ENCODE results near the gene RSPH6A. TPM values are rescaled to one million over a fixed set of nuclear protein-coding genes. Genes with fewer than 3 reads are reported as not detected.

The RSPH6A gene
- polyA plus RNA-seq, 1 donor from 2014 or later: not detected

GRCh38 chr19:45798995-45799517 is 16.1 kb downstream of the RSPH6A start:
- TF ChIP-seq RAD21 (conservative IDR thresholded peaks at IDR 0.05): peak; percentile 78
- TF ChIP-seq POLR2AphosphoS5 (IDR thresholded peaks at IDR 0.05): no peak
- TF ChIP-seq, protein P1, sequence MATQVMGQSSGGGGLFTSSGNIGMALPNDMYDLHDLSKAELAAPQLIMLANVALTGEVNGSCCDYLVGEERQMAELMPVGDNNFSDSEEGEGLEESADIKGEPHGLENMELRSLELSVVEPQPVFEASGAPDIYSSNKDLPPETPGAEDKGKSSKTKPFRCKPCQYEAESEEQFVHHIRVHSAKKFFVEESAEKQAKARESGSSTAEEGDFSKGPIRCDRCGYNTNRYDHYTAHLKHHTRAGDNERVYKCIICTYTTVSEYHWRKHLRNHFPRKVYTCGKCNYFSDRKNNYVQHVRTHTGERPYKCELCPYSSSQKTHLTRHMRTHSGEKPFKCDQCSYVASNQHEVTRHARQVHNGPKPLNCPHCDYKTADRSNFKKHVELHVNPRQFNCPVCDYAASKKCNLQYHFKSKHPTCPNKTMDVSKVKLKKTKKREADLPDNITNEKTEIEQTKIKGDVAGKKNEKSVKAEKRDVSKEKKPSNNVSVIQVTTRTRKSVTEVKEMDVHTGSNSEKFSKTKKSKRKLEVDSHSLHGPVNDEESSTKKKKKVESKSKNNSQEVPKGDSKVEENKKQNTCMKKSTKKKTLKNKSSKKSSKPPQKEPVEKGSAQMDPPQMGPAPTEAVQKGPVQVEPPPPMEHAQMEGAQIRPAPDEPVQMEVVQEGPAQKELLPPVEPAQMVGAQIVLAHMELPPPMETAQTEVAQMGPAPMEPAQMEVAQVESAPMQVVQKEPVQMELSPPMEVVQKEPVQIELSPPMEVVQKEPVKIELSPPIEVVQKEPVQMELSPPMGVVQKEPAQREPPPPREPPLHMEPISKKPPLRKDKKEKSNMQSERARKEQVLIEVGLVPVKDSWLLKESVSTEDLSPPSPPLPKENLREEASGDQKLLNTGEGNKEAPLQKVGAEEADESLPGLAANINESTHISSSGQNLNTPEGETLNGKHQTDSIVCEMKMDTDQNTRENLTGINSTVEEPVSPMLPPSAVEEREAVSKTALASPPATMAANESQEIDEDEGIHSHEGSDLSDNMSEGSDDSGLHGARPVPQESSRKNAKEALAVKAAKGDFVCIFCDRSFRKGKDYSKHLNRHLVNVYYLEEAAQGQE (IDR thresholded peaks at IDR 0.05; ENCODE audit: borderline replicate concordance): peak; percentile 88
- TF ChIP-seq, protein P2, sequence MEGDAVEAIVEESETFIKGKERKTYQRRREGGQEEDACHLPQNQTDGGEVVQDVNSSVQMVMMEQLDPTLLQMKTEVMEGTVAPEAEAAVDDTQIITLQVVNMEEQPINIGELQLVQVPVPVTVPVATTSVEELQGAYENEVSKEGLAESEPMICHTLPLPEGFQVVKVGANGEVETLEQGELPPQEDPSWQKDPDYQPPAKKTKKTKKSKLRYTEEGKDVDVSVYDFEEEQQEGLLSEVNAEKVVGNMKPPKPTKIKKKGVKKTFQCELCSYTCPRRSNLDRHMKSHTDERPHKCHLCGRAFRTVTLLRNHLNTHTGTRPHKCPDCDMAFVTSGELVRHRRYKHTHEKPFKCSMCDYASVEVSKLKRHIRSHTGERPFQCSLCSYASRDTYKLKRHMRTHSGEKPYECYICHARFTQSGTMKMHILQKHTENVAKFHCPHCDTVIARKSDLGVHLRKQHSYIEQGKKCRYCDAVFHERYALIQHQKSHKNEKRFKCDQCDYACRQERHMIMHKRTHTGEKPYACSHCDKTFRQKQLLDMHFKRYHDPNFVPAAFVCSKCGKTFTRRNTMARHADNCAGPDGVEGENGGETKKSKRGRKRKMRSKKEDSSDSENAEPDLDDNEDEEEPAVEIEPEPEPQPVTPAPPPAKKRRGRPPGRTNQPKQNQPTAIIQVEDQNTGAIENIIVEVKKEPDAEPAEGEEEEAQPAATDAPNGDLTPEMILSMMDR (IDR thresholded peaks at IDR 0.05; ENCODE audit: poor library complexity, severe bottlenecking): peak; percentile 89
- peak; percentile 88 for TF ChIP-seq SMC3 (conservative IDR thresholded peaks at IDR 0.05; ENCODE audit: poor library complexity)
- H3F3A ChIP-seq (ENCODE audit: insufficient read depth, low read length, poor library complexity, severe bottlenecking): no peaks in the 10 kb centered on the region
- no peaks in the 10 kb centered on the region for H3K9me3 ChIP-seq (ENCODE audit: low read length)
- H3K9me2 ChIP-seq (ENCODE audit: insufficient read depth, low read length): no peaks in the 10 kb centered on the region
- H3K9ac ChIP-seq (ENCODE audit: low read length): no peak overlapping the region
- no peak overlapping the region for H3K4me3 ChIP-seq (ENCODE audit: low read length)
- no peak overlapping the region for H3K4me2 ChIP-seq (ENCODE audit: low read length)
- H4K20me1 ChIP-seq (ENCODE audit: insufficient read depth): no peaks in the 10 kb centered on the region
- H3K27ac ChIP-seq (ENCODE audit: low read length): no peak overlapping the region
- H2AFZ ChIP-seq (ENCODE audit: low read depth, low read length): no peak overlapping the region
- H3K27me3 ChIP-seq (ENCODE audit: insufficient read depth, low read depth, low read length): no peaks in the 10 kb centered on the region
- no peaks in the 10 kb centered on the region for H3K79me2 ChIP-seq (replicated peaks; ENCODE audit: insufficient read depth, low read length)
- H3K36me3 ChIP-seq (ENCODE audit: insufficient read depth, low read length): no peaks in the 10 kb centered on the region

- Histone ChIP-seq H3K27ac (ENCODE audit: low read length) (no peak overlapping the region), H3K36me3 (ENCODE audit: insufficient read depth, low read length) (no peaks in the 10 kb centered on the region), H3K79me2 (replicated peaks; ENCODE audit: insufficient read depth, low read length) (peaks cover 25% of the 10 kb centered on the region), H3K27me3 (ENCODE audit: insufficient read depth, low read depth, low read length) (no peaks in the 10 kb centered on the region), H2AFZ (ENCODE audit: low read depth, low read length) (no peak overlapping the region), H3K4me3 (ENCODE audit: low read length) (no peak overlapping the region), H4K20me1 (ENCODE audit: insufficient read depth) (no peaks in the 10 kb centered on the region), H3F3A (ENCODE audit: insufficient read depth, low read length, poor library complexity, severe bottlenecking) (no peaks in the 10 kb centered on the region), H3K9me3 (ENCODE audit: low read length) (no peaks in the 10 kb centered on the region), H3K9ac (ENCODE audit: low read length) (no peak overlapping the region), H3K9me2 (ENCODE audit: insufficient read depth, low read length) (no peaks in the 10 kb centered on the region), H3K4me2 (ENCODE audit: low read length) (no peak overlapping the region)
- TF ChIP-seq, protein P1 (IDR thresholded peaks at IDR 0.05; ENCODE audit: borderline replicate concordance): no peak
- TF ChIP-seq POLR2AphosphoS5 (IDR thresholded peaks at IDR 0.05) (no peak), EP300 (conservative IDR thresholded peaks at IDR 0.05; ENCODE audit: poor library complexity, severe bottlenecking) (no peak), RAD21 (conservative IDR thresholded peaks at IDR 0.05) (no peak), SMC3 (conservative IDR thresholded peaks at IDR 0.05; ENCODE audit: poor library complexity) (no peak), EZH2 (IDR thresholded peaks at IDR 0.05; ENCODE audit: borderline replicate concordance, insufficient read depth, low read length, poor library complexity, severe bottlenecking) (no peak), MXI1 (conservative IDR thresholded peaks at IDR 0.05; ENCODE audit: poor library complexity, severe bottlenecking) (no peak), TAF1 (IDR thresholded peaks at IDR 0.05; ENCODE audit: low read depth) (no peak)
- TF ChIP-seq, protein P2 (IDR thresholded peaks at IDR 0.05; ENCODE audit: poor library complexity, severe bottlenecking): no peak
Measured at GRCh38 chr19:45794627-45795026, 20.5 kb downstream of the RSPH6A start.
